WTC11 (cell line): ENCODE data around the gene ING5. TPM values are rescaled to one million over a fixed set of nuclear protein-coding genes. Genes with fewer than 3 reads are reported as not detected.

ENCODE experiments used
- ATAC-seq: fragments of 200-7000 bp; cut with Tn5 transposase; 2 replicates; pipeline ENCODE4 v1.10.0; 2021; ENCODE audit warnings: mild to moderate bottlenecking, moderate library complexity
- CTCF ChIA-PET: fragments of 300-600 bp; sonication (Branson Sonifier 250); formaldehyde crosslinking; loops from one replicate; lab custom pipeline; 2021; ENCODE audit warnings: antibody characterized with exemption; lab: Charles Lee
- POLR2A ChIA-PET: fragments of 350-600 bp; sonication (Branson Sonifier 250); formaldehyde crosslinking; loops from one replicate; lab custom pipeline; 2021; ENCODE audit warnings: antibody characterized with exemption; lab: Charles Lee
- DNase-seq: peaks from one replicate; pipeline ENCODE4 v3.0.0; 2021; ENCODE audit warnings: low spot score
- H3K27ac Mint-ChIP-seq: 2 replicates; pipeline ENCODE4 v1.8.0; 2021; ENCODE audit warnings: mixed read lengths
- H3K27me3 Mint-ChIP-seq: 2 replicates; pipeline ENCODE4 v1.8.0; 2021; ENCODE audit warnings: low read depth, mild to moderate bottlenecking, moderate library complexity, mixed read lengths
- H3K36me3 Mint-ChIP-seq: 2 replicates; pipeline ENCODE4 v1.8.0; 2021; ENCODE audit warnings: mixed read lengths
- H3K4me1 Mint-ChIP-seq: 2 replicates; pipeline ENCODE4 v1.8.0; 2022; ENCODE audit warnings: mixed read lengths
- H3K4me3 Mint-ChIP-seq: 2 replicates; pipeline ENCODE4 v1.8.0; 2021; ENCODE audit warnings: mild to moderate bottlenecking, moderate library complexity, mixed read lengths
- H3K9me3 Mint-ChIP-seq: 2 replicates; pipeline ENCODE4 v1.8.0; 2021; ENCODE audit warnings: mixed read lengths
- CREB1 ChIP-seq: sonication (generic); formaldehyde crosslinking; IDR thresholded peaks from 2 replicates; pipeline ENCODE4 v1.8.0; 2023; ENCODE audit warnings: mild to moderate bottlenecking, missing genetic modification reagents
- CREM ChIP-seq: sonication (generic); formaldehyde crosslinking; IDR thresholded peaks from 2 replicates; pipeline ENCODE4 v1.8.1; 2022; ENCODE audit warnings: mild to moderate bottlenecking, missing genetic modification reagents, moderate library complexity
- ERG ChIP-seq: fragments of 250-450 bp; sonication (Bioruptor Pico); IDR thresholded peaks from 2 replicates; pipeline ENCODE4 v1.8.0; 2021; ENCODE audit warnings: mild to moderate bottlenecking
- FOXK1 ChIP-seq: sonication (generic); formaldehyde crosslinking; IDR thresholded peaks from 2 replicates; pipeline ENCODE4 v1.8.0; 2022; ENCODE audit warnings: mild to moderate bottlenecking, moderate library complexity, missing genetic modification reagents
- FOXP1 ChIP-seq: sonication (generic); formaldehyde crosslinking; IDR thresholded peaks from 2 replicates; pipeline ENCODE4 v1.8.0; 2022; ENCODE audit warnings: missing genetic modification reagents, mild to moderate bottlenecking, moderate library complexity, borderline replicate concordance
- MAX ChIP-seq: sonication (generic); formaldehyde crosslinking; IDR thresholded peaks from 2 replicates; pipeline ENCODE4 v1.8.0; 2022; ENCODE audit warnings: mild to moderate bottlenecking, missing genetic modification reagents
- NR2C2 ChIP-seq: sonication (generic); formaldehyde crosslinking; IDR thresholded peaks from 2 replicates; pipeline ENCODE4 v1.8.0; 2022; ENCODE audit warnings: mild to moderate bottlenecking, missing genetic modification reagents
- PREB ChIP-seq: sonication (generic); formaldehyde crosslinking; IDR thresholded peaks from 2 replicates; pipeline ENCODE4 v1.8.1; 2022; ENCODE audit warnings: mild to moderate bottlenecking, missing genetic modification reagents, moderate library complexity, borderline replicate concordance
- TEAD4 ChIP-seq: sonication (generic); formaldehyde crosslinking; IDR thresholded peaks from 2 replicates; pipeline ENCODE4 v1.8.0; 2022; ENCODE audit warnings: mild to moderate bottlenecking, missing genetic modification reagents
- ZNF425 ChIP-seq: fragments of 250-450 bp; sonication (Bioruptor Pico); conservative IDR thresholded peaks from 2 replicates; pipeline ENCODE4 v1.9.0; 2021; ENCODE audit warnings: mild to moderate bottlenecking
- total RNA-seq: library from RNA; stranded (reverse); gene quantifications from 3 replicates; pipeline ENCODE4 v1.2.3, GENCODE V29; 2021
- TF ChIP-seq, protein P1 (sequence below): sonication (generic); formaldehyde crosslinking; conservative IDR thresholded peaks from 2 replicates; pipeline ENCODE4 v1.8.1; 2023; ENCODE audit warnings: mild to moderate bottlenecking, low read depth, missing genetic modification reagents, moderate library complexity
- TF ChIP-seq, protein P2 (sequence below): sonication (generic); formaldehyde crosslinking; IDR thresholded peaks from 2 replicates; pipeline ENCODE4 v1.8.0; 2022; ENCODE audit warnings: missing genetic modification reagents
- TF ChIP-seq, protein P3 (sequence below): sonication (generic); formaldehyde crosslinking; IDR thresholded peaks from 2 replicates; pipeline ENCODE4 v1.8.0; 2023; ENCODE audit warnings: mild to moderate bottlenecking, missing genetic modification reagents
- TF ChIP-seq, protein P4 (sequence below): sonication (generic); formaldehyde crosslinking; IDR thresholded peaks from 2 replicates; pipeline ENCODE4 v1.8.1; 2023; ENCODE audit warnings: mild to moderate bottlenecking, missing genetic modification reagents, moderate library complexity
- TF ChIP-seq, protein P5 (sequence below): sonication (generic); formaldehyde crosslinking; IDR thresholded peaks from 2 replicates; pipeline ENCODE4 v1.8.1; 2023; ENCODE audit warnings: mild to moderate bottlenecking, missing genetic modification reagents, borderline replicate concordance

The ING5 gene
- total RNA-seq, 1 experiment from 2014 or later = 43.1 TPM

DNA sequence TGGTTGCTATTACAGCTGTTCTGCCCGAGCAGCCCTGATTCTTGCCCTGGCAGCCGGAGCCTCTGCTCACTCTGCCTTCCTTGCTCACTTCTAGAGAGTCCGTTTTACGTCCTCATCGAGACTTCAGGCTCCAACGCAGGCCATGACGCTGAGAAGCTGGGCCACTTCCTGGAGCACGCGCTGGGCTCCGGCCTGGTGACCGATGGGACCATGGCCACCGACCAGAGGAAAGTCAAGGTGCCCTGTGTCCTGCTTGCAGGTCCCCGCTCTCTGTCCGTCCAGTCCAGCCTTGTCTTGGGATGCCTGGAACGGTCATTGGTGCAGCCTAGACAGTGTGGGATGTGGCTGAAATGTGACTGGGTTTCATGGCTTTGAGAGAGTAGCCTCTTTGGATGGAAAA lies 49.3 kb downstream of the ING5 start:
- Mint-ChIP-seq H3K4me1 (no peaks in the 10 kb centered on the region), H3K27me3 (no peaks in the 10 kb centered on the region), H3K9me3 (peaks cover 1% of the 10 kb centered on the region; the same call in 1 of the 2 replicates), H3K4me3 (no peak overlapping the region), H3K27ac (no peak overlapping the region), H3K36me3 (peaks cover 10% of the 10 kb centered on the region)
- no peak for ATAC-seq
- ChIA-PET POLR2A (no interaction called here), CTCF (no interaction called here)
- TF ChIP-seq CREM (CRISPR knock-in tag) (no peak), FOXP1 (CRISPR knock-in tag) (no peak), TEAD4 (no peak), NR2C2 (CRISPR knock-in tag) (no peak), ERG (CRISPR knock-in tag) (no peak), MAX (no peak), PREB (no peak)
- TF ChIP-seq, protein P1, sequence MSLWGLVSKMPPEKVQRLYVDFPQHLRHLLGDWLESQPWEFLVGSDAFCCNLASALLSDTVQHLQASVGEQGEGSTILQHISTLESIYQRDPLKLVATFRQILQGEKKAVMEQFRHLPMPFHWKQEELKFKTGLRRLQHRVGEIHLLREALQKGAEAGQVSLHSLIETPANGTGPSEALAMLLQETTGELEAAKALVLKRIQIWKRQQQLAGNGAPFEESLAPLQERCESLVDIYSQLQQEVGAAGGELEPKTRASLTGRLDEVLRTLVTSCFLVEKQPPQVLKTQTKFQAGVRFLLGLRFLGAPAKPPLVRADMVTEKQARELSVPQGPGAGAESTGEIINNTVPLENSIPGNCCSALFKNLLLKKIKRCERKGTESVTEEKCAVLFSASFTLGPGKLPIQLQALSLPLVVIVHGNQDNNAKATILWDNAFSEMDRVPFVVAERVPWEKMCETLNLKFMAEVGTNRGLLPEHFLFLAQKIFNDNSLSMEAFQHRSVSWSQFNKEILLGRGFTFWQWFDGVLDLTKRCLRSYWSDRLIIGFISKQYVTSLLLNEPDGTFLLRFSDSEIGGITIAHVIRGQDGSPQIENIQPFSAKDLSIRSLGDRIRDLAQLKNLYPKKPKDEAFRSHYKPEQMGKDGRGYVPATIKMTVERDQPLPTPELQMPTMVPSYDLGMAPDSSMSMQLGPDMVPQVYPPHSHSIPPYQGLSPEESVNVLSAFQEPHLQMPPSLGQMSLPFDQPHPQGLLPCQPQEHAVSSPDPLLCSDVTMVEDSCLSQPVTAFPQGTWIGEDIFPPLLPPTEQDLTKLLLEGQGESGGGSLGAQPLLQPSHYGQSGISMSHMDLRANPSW (CRISPR knock-in tag) = no peak
- TF ChIP-seq, protein P2, sequence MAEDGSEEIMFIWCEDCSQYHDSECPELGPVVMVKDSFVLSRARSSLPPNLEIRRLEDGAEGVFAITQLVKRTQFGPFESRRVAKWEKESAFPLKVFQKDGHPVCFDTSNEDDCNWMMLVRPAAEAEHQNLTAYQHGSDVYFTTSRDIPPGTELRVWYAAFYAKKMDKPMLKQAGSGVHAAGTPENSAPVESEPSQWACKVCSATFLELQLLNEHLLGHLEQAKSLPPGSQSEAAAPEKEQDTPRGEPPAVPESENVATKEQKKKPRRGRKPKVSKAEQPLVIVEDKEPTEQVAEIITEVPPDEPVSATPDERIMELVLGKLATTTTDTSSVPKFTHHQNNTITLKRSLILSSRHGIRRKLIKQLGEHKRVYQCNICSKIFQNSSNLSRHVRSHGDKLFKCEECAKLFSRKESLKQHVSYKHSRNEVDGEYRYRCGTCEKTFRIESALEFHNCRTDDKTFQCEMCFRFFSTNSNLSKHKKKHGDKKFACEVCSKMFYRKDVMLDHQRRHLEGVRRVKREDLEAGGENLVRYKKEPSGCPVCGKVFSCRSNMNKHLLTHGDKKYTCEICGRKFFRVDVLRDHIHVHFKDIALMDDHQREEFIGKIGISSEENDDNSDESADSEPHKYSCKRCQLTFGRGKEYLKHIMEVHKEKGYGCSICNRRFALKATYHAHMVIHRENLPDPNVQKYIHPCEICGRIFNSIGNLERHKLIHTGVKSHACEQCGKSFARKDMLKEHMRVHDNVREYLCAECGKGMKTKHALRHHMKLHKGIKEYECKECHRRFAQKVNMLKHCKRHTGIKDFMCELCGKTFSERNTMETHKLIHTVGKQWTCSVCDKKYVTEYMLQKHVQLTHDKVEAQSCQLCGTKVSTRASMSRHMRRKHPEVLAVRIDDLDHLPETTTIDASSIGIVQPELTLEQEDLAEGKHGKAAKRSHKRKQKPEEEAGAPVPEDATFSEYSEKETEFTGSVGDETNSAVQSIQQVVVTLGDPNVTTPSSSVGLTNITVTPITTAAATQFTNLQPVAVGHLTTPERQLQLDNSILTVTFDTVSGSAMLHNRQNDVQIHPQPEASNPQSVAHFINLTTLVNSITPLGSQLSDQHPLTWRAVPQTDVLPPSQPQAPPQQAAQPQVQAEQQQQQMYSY = no peak
- no peak for DNase-seq

DNA sequence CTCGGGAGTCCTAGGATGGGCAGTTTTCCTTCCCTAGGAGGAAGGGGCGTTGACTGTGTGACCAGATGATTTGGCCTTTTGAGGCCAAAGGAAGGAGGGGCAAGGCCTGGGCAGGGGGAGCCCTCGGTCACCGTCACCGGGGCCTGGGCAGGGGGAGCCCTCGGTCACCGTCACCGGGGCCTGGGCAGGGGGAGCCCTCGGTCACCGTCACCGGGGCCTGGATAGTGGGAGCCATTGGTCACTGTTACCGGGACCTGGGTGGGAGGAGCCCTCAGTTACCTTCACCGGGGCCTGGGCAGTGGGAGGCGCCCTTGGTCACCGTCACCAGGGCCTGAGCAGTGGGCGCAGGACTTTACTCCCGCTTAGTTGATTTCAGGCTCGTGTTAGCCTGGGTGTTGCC lies 49.9 kb downstream of the ING5 start:
- DNase-seq (no peak), ATAC-seq (no peak)
- ChIA-PET POLR2A (no interaction called here), CTCF (no interaction called here)
- Mint-ChIP-seq H3K4me3 (no peak overlapping the region), H3K27ac (no peak overlapping the region; the same call in 1 of the 2 replicates), H3K9me3 (no peaks in the 10 kb centered on the region), H3K36me3 (peaks cover 9% of the 10 kb centered on the region; the same call in 1 of the 2 replicates), H3K4me1 (no peaks in the 10 kb centered on the region), H3K27me3 (no peaks in the 10 kb centered on the region)
- TF ChIP-seq FOXK1 (CRISPR knock-in tag) (no peak), ZNF425 (CRISPR knock-in tag) (no peak), FOXP1 (CRISPR knock-in tag) (no peak), CREB1 (CRISPR knock-in tag) (no peak)
- TF ChIP-seq, protein P3, sequence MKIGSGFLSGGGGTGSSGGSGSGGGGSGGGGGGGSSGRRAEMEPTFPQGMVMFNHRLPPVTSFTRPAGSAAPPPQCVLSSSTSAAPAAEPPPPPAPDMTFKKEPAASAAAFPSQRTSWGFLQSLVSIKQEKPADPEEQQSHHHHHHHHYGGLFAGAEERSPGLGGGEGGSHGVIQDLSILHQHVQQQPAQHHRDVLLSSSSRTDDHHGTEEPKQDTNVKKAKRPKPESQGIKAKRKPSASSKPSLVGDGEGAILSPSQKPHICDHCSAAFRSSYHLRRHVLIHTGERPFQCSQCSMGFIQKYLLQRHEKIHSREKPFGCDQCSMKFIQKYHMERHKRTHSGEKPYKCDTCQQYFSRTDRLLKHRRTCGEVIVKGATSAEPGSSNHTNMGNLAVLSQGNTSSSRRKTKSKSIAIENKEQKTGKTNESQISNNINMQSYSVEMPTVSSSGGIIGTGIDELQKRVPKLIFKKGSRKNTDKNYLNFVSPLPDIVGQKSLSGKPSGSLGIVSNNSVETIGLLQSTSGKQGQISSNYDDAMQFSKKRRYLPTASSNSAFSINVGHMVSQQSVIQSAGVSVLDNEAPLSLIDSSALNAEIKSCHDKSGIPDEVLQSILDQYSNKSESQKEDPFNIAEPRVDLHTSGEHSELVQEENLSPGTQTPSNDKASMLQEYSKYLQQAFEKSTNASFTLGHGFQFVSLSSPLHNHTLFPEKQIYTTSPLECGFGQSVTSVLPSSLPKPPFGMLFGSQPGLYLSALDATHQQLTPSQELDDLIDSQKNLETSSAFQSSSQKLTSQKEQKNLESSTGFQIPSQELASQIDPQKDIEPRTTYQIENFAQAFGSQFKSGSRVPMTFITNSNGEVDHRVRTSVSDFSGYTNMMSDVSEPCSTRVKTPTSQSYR = no peak
- TF ChIP-seq, protein P4, sequence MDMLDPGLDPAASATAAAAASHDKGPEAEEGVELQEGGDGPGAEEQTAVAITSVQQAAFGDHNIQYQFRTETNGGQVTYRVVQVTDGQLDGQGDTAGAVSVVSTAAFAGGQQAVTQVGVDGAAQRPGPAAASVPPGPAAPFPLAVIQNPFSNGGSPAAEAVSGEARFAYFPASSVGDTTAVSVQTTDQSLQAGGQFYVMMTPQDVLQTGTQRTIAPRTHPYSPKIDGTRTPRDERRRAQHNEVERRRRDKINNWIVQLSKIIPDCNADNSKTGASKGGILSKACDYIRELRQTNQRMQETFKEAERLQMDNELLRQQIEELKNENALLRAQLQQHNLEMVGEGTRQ (CRISPR knock-in tag) = no peak
- TF ChIP-seq, protein P5, sequence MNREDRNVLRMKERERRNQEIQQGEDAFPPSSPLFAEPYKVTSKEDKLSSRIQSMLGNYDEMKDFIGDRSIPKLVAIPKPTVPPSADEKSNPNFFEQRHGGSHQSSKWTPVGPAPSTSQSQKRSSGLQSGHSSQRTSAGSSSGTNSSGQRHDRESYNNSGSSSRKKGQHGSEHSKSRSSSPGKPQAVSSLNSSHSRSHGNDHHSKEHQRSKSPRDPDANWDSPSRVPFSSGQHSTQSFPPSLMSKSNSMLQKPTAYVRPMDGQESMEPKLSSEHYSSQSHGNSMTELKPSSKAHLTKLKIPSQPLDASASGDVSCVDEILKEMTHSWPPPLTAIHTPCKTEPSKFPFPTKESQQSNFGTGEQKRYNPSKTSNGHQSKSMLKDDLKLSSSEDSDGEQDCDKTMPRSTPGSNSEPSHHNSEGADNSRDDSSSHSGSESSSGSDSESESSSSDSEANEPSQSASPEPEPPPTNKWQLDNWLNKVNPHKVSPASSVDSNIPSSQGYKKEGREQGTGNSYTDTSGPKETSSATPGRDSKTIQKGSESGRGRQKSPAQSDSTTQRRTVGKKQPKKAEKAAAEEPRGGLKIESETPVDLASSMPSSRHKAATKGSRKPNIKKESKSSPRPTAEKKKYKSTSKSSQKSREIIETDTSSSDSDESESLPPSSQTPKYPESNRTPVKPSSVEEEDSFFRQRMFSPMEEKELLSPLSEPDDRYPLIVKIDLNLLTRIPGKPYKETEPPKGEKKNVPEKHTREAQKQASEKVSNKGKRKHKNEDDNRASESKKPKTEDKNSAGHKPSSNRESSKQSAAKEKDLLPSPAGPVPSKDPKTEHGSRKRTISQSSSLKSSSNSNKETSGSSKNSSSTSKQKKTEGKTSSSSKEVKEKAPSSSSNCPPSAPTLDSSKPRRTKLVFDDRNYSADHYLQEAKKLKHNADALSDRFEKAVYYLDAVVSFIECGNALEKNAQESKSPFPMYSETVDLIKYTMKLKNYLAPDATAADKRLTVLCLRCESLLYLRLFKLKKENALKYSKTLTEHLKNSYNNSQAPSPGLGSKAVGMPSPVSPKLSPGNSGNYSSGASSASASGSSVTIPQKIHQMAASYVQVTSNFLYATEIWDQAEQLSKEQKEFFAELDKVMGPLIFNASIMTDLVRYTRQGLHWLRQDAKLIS (CRISPR knock-in tag) = no peak
